Ascending aorta (tissue), 2 donors: Measurements from ENCODE around the gene IDUA. TPM values are rescaled to one million over a fixed set of nuclear protein-coding genes. Genes with fewer than 3 reads are reported as not detected.

Experiments
- DNase-seq, 2 donors: peaks; one replicate each; pipeline ENCODE4 v3.0.0-alpha.2; 2019; ENCODE audit warnings: low spot score in 2 of 2
- H3K27ac ChIP-seq, 2 donors: fragments of 200-600 bp; sonication (generic); one replicate each; pipeline ENCODE4 v1.5.1; 2016 to 2017; ENCODE audit warnings: mild to moderate bottlenecking in 1 of 2
- H3K27me3 ChIP-seq: fragments of 200-600 bp; sonication (generic); one replicate; pipeline ENCODE4 v1.5.1; 2017
- H3K36me3 ChIP-seq, 2 donors: fragments of 200-600 bp; sonication (generic); one replicate each; pipeline ENCODE4 v1.5.1; 2016
- H3K4me1 ChIP-seq, 2 donors: fragments of 200-600 bp; sonication (generic); one replicate each; pipeline ENCODE4 v1.5.1; 2016 to 2017; ENCODE audit warnings: mild to moderate bottlenecking in 1 of 2
- H3K4me3 ChIP-seq, 2 donors: fragments of 200-600 bp; sonication (generic); one replicate each; pipeline ENCODE4 v1.5.1; 2016 to 2017; ENCODE audit warnings: mild to moderate bottlenecking in 1 of 2
- H3K9me3 ChIP-seq, 2 donors: fragments of 200-600 bp; sonication (generic); one replicate each; pipeline ENCODE4 v1.5.1; 2016
- intact Hi-C: fragments of 100-400 bp; cut with DNase I; formaldehyde crosslinking; loops from one replicate; pipeline ENCODE4 v1.15.1; 2023
- total RNA-seq: library from RNA; depleted of rRNA; stranded (reverse); fragments of >200 nt; gene quantifications from one replicate; pipeline ENCODE4 v1.1.0, GENCODE V29; 2016
- TF ChIP-seq, protein P1 (sequence below), 3 experiments: fragments of 200-600 bp in 2 of 3; fragments of 450-650 bp in 1 of 3; sonication (generic) in 2 of 3; IDR thresholded peaks; one replicate each; pipeline ENCODE4 v1.5.1; 2016 to 2019; ENCODE audit warnings: antibody characterized with exemption in 3 of 3, mild to moderate bottlenecking in 1 of 3, moderate library complexity in 1 of 3

The IDUA gene
- total RNA-seq, 1 donor from 2014 or later: 118 TPM

DNA sequence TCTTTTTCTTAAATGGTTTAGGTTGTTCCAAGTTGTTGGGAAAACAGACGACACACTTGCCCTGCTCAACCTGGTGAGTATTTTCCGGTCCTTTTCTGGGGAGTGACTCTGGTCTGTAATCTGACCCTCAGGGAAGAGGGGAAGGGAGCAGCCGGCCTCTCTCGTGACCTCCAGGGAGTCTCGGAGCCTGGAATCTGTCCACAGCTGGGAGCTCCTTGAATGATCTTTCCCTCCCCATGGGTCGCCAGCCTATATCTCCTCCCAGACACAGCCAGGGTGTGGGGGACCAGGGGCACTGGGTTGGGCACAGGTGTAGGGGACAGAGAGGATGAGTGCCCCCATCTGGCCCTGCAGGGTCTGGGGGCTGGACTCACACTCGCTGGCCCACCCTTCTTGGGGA, 35.7 kb upstream of the IDUA start:
- no peak overlapping the region for H3K27ac ChIP-seq
- H3K36me3 ChIP-seq: peaks cover 22 to 34% of the 10 kb centered on the region in 2 donors
- no peak overlapping the region for H3K4me3 ChIP-seq
- intact Hi-C loops: no loop called here
- peak in 1 of 2 donors; percentile 42 for DNase-seq
- H3K9me3 ChIP-seq: no peaks in the 10 kb centered on the region
- H3K27me3 ChIP-seq: no peaks in the 10 kb centered on the region
- TF ChIP-seq, protein P1, sequence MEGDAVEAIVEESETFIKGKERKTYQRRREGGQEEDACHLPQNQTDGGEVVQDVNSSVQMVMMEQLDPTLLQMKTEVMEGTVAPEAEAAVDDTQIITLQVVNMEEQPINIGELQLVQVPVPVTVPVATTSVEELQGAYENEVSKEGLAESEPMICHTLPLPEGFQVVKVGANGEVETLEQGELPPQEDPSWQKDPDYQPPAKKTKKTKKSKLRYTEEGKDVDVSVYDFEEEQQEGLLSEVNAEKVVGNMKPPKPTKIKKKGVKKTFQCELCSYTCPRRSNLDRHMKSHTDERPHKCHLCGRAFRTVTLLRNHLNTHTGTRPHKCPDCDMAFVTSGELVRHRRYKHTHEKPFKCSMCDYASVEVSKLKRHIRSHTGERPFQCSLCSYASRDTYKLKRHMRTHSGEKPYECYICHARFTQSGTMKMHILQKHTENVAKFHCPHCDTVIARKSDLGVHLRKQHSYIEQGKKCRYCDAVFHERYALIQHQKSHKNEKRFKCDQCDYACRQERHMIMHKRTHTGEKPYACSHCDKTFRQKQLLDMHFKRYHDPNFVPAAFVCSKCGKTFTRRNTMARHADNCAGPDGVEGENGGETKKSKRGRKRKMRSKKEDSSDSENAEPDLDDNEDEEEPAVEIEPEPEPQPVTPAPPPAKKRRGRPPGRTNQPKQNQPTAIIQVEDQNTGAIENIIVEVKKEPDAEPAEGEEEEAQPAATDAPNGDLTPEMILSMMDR (IDR thresholded peaks at IDR 0.05): no peak
- no peaks in the 10 kb centered on the region for H3K4me1 ChIP-seq

DNA sequence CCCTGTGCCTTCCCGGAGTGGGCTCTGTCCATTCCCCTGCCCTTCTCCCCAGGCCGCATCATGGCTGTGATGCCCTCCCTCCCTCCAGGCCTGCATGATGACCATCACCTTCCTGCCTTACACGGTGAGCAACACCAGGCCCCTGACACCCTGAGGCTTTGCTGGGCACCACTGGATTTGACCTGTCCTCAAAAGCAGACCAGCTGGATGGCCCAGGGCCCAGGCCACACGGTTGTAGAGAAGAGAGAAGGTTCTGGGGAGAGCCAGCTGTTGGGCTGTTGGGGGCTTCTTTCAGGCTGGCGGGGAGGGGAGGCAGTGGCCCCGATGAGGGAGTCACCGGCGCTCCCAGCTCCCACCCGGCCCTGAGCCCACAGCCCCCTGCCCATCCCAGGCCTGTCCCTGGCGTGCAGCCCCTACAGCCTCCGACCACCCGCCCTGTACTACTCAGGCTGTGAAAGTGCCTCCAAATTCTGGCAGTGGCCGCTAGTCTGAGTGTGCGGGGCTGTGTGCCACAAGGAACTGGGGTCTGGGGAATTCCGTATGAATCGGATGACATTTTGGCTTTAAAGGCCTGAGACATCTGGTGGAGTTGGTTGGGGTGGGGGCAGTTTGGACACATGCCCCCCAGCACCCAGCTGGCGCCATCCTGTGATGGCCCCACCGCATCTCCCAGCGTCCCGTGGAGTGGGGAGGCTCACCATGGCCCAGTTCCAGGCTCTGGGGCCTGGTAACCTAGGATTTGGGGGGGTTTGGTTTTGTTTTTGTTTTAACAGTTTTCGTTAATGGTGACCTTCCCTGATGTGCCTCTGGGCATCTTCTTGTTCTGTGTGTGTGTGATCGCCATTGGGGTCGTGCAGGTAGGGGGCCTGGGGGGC, 35.0 kb upstream of the IDUA start:
- H3K27me3 ChIP-seq: no peaks in the 10 kb centered on the region
- TF ChIP-seq, protein P1 (IDR thresholded peaks at IDR 0.05): no peak
- intact Hi-C loops: no loop called here
- H3K36me3 ChIP-seq: peaks cover 22 to 34% of the 10 kb centered on the region in 2 donors
- no peaks in the 10 kb centered on the region for H3K4me1 ChIP-seq
- no peaks in the 10 kb centered on the region for H3K9me3 ChIP-seq
- no peak overlapping the region for H3K4me3 ChIP-seq
- DNase-seq: peak in 1 of 2 donors; percentile 59
- no peak overlapping the region for H3K27ac ChIP-seq

DNA sequence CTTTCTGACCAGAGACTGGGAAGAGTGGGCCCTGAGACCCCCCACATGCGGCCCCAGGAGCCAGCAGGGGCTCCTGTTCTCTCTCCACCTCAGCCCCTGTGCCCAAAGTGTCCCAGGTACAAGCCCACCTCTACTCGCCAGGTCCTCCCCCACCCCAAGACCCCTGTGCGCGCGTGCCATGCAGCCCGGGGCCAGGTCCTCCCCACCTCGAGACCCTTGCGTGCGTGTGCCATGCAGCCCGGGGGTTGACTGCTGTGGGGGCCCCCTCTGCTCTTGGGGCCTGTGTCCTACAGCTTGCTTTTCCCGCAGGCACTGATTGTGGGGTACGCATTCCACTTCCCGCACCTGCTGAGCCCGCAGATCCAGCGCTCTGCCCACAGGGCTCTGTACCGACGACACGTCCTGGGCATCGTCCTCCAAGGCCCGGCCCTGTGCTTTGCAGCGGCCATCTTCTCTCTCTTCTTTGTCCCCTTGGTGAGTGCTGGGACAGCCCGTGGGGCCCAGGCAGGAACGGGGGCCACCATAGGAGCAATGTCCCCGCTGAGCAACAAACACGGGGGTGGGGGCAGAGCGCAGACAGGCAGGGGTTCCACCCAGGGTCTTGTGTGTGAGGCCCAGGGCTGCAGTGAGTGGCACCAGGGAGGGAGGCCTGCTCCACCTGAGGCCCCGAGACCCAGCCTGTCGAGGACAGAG, 33.8 kb upstream of the IDUA start:
- no peak overlapping the region for H3K27ac ChIP-seq
- peaks cover 24 to 41% of the 10 kb centered on the region in 2 donors for H3K36me3 ChIP-seq
- no peaks in the 10 kb centered on the region for H3K4me1 ChIP-seq
- H3K9me3 ChIP-seq: no peaks in the 10 kb centered on the region
- DNase-seq: no peak
- intact Hi-C loops: no loop called here
- no peaks in the 10 kb centered on the region for H3K27me3 ChIP-seq
- TF ChIP-seq, protein P1 (IDR thresholded peaks at IDR 0.05): no peak
- no peak overlapping the region for H3K4me3 ChIP-seq

DNA sequence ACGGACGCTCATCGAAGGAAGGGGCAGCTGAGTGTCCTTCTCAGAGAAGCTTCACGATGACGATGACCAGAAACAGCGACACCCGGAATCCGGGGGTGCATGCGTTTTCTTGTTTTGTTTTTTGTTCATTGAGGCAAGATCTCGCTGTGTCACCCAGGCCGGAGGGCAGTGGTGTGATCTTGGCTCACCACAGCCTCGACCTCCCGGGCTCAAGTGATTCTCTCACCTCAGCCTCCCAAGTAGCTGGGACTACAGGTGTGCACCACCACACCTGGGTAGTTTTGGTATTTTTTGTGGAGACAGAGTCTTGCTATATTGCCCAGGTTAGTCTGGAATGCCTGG, 33.3 kb upstream of the IDUA start:
- no peak for DNase-seq
- intact Hi-C loops: no loop called here
- H3K36me3 ChIP-seq: peaks cover 29 to 45% of the 10 kb centered on the region in 2 donors
- H3K4me3 ChIP-seq: no peak overlapping the region
- H3K4me1 ChIP-seq: no peaks in the 10 kb centered on the region
- H3K27ac ChIP-seq: no peak overlapping the region
- TF ChIP-seq, protein P1 (IDR thresholded peaks at IDR 0.05): no peak
- no peaks in the 10 kb centered on the region for H3K27me3 ChIP-seq
- H3K9me3 ChIP-seq: no peaks in the 10 kb centered on the region

GRCh38 chr4:954211-955020, 32.4 kb upstream of the IDUA start:
- TF ChIP-seq, protein P1 (IDR thresholded peaks at IDR 0.05): no peak

More at GRCh38 chr4:954211-955020, 32.4 kb upstream of the IDUA start:
- no peaks in the 10 kb centered on the region for H3K9me3 ChIP-seq
- intact Hi-C loops: no loop called here
- peaks cover 32 to 52% of the 10 kb centered on the region in 2 donors for H3K36me3 ChIP-seq
- no peak overlapping the region for H3K27ac ChIP-seq
- H3K4me1 ChIP-seq: no peaks in the 10 kb centered on the region
- no peak for DNase-seq
- H3K27me3 ChIP-seq: no peaks in the 10 kb centered on the region
- H3K4me3 ChIP-seq: no peak overlapping the region
